Central memory CD4-positive, alpha-beta T cell (primary cell): ENCODE data around the gene DYNC1I1.

Experiments used
- DNase-seq: peaks from one replicate; pipeline ENCODE4 v3.0.0; 2022

The DYNC1I1 gene

GRCh38 chr7:95794917-95795515 is 22.7 kb downstream of the DYNC1I1 start:
- DNase-seq, result no peak

GRCh38 chr7:95796617-95797016 is 24.3 kb downstream of the DYNC1I1 start:
- DNase-seq, result no peak

- no peak for DNase-seq
These were observed 26.1 kb downstream of the DYNC1I1 start for GRCh38 chr7:95798401-95798930.

GRCh38 chr7:95800787-95801186 is 28.4 kb downstream of the DYNC1I1 start:
- no peak for DNase-seq

- DNase-seq, result no peak
These were observed 29.9 kb downstream of the DYNC1I1 start for GRCh38 chr7:95802270-95802669.

- no peak for DNase-seq
These were observed 31.7 kb downstream of the DYNC1I1 start for GRCh38 chr7:95804052-95804451.

- no peak for DNase-seq
These were observed 33.6 kb downstream of the DYNC1I1 start for GRCh38 chr7:95805909-95806308.

GRCh38 chr7:95808396-95808795 is 36.0 kb downstream of the DYNC1I1 start:
- no peak for DNase-seq

GRCh38 chr7:95811846-95812445 is 39.6 kb downstream of the DYNC1I1 start:
- no peak for DNase-seq

- no peak for DNase-seq
These were observed 42.4 kb downstream of the DYNC1I1 start for GRCh38 chr7:95814721-95815120.

GRCh38 chr7:95817866-95818640 is 45.7 kb downstream of the DYNC1I1 start:
- no peak for DNase-seq

- DNase-seq, result no peak
These were observed 48.4 kb downstream of the DYNC1I1 start for GRCh38 chr7:95820778-95821177.

- no peak for DNase-seq
These were observed 50.4 kb downstream of the DYNC1I1 start for GRCh38 chr7:95822717-95823116.

GRCh38 chr7:95824616-95825015 is 52.3 kb downstream of the DYNC1I1 start:
- no peak for DNase-seq

- DNase-seq, result no peak
These were observed 56.8 kb downstream of the DYNC1I1 start for GRCh38 chr7:95828824-95829790.

GRCh38 chr7:95840953-95841950 is 68.9 kb downstream of the DYNC1I1 start:
- DNase-seq, result no peak

- DNase-seq, result no peak
These were observed 70.9 kb downstream of the DYNC1I1 start for GRCh38 chr7:95843286-95843685.

GRCh38 chr7:95845007-95845406 is 72.7 kb downstream of the DYNC1I1 start:
- DNase-seq, result no peak

- DNase-seq, result no peak
These were observed 74.7 kb downstream of the DYNC1I1 start for GRCh38 chr7:95847061-95847460.

- DNase-seq, result no peak
These were observed 87.1 kb downstream of the DYNC1I1 start for GRCh38 chr7:95859429-95859828.

GRCh38 chr7:95861041-95861440 is 88.7 kb downstream of the DYNC1I1 start:
- DNase-seq, result no peak
